Right ventricle myocardium superior (tissue), 1 donor: Measurements from ENCODE around the gene FAM241B. TPM values are rescaled to one million over a fixed set of nuclear protein-coding genes. Genes with fewer than 3 reads are reported as not detected.

ENCODE experiments used
- ATAC-seq: fragments of 200-7000 bp; cut with Tn5 transposase; one replicate; pipeline ENCODE4 v1.9.1; 2020; ENCODE audit warnings: mild to moderate bottlenecking; ENCODE audit not compliant: poor library complexity
- DNase-seq: peaks from one replicate; pipeline ENCODE4 v3.0.0-alpha.2; 2020
- intact Hi-C: fragments of 100-400 bp; cut with DNase I; formaldehyde crosslinking; loops from one replicate; pipeline ENCODE4 v1.11.2; 2022
- total RNA-seq: library from RNA; stranded (reverse); fragmentation: NEBNext Ultra II Directional; extraction: Animal tissue kit (Norgen Biotek cat#: 25700); gene quantifications from one replicate; pipeline ENCODE4 v1.2.1, GENCODE V29; 2021
- donor health status: DM: no; HTN: yes; CAD: no; lungs with severe emphysema.

Gene FAM241B
- total RNA-seq, 1 donor from 2014 or later, result 3.3 TPM

DNA sequence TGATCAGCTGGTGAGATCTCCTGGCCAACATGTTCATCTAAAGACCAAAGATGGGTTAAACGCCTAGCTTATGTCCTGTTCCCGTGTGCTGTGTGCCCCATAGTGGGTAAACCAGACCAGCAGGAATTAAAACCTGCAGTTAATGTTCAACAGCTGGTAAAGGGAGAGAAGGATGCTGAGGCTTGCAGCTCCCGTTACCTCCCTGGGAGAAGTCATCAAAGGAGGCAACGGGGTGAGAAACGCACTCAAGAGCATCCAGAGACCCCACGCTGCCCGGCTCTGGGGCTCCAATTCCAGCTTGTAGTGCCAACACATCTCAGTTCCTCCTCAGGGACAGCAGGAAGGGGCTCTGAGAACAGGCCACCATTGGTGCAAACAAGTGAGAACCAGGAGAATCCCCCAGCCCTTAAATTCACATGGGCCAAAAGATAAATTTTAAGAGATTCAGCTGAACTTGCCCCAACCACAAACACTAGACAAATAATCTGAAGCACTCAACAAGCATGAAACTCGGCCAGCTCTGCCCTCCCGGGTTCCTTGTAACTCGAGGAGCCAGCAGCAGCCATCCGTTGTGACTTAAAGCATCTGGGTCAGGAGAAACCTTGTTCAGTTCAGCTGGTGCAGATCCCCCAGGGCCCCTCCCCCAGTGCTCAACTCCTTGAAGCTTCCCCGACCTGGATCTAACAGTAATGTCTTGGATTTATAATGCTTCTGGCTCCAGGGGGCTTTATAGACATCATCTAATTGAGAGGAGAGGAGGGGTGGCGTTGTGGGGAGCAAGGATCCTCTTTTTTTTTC, 29.4 kb downstream of the FAM241B start:
- intact Hi-C loops, result no loop called here
- ATAC-seq (no peak), DNase-seq (no peak)

DNA sequence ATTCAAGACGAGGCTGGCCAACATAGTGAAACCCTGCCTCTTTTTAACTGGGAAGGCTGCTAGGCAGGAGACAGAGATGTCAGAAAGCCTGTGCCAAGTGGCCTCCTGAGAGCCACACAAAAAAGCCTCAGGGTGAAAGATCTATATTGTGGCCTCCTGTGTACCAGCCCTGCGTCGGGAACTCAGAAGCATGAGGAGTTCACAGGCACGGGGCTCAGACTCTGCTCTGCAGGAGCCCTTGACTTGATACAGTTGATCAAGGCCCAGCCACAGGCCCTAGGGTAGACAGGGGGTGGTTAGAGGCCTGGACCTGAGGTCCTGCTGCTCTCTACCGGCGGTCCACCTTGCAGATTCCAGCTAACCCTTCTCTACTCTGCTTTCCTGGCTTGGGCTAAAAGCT, 30.2 kb downstream of the FAM241B start:
- intact Hi-C loops, result no loop called here
- no peak for DNase-seq
- no peak for ATAC-seq

DNA sequence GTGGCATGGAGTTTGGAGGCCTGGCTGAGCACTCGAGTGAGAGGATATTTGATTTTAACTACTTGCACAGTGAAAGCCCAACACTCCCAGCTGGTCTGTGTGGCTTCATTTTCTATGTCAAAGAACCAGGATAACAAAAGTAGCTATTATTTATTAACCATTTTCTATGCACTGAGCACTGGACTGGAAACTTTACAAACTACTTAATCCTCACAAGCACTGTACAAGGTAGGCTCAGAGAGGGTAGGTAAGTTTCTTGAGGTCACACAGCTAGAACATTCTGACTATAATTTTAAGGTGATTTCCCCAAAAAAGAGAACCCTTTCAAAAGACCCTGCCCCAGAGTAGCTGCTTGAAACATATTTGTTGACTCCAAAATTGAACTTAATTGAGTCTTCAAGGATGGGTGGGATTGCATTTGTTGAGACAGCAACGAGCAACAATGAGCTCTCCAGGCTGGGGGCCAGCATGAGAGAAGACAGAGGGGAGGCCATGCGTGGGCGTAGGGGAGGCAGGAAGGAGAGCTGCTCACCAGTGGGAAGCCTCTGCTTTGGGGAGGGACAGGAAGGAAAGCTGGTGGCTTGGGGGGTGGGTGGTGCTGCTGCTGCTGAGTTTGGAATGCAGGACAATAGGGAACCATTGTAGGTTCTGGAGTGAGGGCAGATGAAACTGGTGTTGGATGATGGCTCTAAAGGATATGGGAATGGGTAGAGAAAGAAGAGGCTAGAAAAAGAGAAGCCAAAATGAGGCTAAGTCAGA, 31.5 kb downstream of the FAM241B start:
- intact Hi-C loops, result no loop called here
- no peak for DNase-seq
- ATAC-seq, result no peak

DNA sequence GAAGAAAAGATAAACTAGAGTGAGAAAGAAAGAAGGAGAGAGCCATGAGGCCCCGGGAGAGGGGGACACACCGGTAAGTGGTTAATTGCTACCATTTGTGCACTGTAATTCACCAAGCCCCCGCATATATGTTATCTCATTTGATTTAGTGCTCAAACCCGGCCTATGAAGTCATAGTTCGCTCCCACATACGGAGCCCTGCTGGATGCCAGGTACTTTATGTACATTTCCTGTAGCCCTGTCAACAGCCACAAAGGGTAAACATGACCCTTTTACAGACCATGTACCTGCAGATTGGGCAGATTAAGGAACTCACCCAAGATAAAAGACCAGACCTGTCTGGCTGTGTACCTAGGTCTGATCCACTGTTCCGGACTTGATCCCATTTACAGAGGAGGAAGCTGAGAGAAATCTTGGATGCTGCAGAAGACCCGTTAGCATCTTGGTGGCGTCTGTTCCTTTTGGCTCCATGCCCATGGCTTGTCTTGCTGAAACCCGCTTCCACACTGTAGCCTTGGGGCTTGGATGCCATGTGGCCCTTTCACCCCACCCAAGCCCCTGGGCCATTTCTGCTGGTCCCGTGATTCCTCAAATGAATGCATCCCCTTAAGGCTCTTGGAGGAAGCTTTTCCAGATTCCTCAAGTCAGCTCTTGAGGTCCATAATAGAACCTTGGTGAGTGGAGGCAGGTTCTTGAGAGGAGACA, 32.3 kb downstream of the FAM241B start:
- DNase-seq (no peak), ATAC-seq (no peak)
- intact Hi-C loops, result no loop called here

DNA sequence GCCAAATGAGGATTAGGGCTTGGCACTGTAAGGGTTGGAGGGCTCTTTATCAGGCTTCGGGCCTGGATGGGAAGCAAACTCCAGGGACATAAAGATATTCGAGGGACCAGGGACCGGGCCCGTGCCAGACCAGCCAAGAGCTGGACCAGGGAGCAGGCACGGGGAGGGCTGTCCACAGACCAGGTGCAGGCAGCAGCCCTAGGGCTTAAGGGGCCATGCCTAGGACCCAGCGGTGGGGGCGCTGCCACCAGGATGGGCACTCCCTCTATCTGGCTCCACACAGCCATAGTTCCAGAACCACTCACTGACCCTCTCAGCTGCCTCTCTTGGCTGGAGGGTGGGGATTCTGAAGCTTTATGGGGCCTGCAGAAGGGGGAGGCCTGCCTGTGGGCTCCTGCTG, 32.9 kb downstream of the FAM241B start:
- intact Hi-C loops, result no loop called here
- ATAC-seq, result no peak

DNA sequence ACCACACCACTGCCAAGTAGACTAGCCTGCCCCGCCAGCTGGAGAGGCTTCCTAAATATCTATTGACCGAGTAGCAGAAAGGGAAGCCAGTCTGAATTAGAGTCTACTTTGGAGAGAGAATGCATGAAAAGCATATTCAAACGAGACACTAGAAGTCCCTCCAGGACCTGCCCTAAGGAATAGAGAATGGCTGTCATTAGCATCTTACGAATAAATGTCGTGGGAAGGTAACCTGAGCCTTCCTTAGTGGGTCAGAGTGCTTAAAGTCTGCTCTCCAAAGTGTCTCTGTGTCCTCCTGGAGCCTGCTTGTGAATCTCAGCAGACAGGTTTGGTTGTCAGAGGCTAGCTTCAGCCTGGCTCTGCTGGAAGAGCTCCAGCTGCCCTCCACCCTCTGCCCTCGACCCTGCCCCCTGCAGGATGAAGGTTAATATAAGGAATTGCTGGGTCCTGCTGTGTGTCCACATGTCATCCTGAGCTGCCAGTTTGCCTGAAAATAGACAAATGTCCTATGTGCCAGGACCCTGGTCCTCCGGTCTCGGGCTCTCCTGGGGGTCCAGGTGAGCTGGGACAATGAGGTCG, 33.4 kb downstream of the FAM241B start:
- DNase-seq, result no peak
- intact Hi-C loops, result no loop called here

More for the DNA sequence above, 32.9 kb downstream of the FAM241B start:
- DNase-seq, result no peak

DNA sequence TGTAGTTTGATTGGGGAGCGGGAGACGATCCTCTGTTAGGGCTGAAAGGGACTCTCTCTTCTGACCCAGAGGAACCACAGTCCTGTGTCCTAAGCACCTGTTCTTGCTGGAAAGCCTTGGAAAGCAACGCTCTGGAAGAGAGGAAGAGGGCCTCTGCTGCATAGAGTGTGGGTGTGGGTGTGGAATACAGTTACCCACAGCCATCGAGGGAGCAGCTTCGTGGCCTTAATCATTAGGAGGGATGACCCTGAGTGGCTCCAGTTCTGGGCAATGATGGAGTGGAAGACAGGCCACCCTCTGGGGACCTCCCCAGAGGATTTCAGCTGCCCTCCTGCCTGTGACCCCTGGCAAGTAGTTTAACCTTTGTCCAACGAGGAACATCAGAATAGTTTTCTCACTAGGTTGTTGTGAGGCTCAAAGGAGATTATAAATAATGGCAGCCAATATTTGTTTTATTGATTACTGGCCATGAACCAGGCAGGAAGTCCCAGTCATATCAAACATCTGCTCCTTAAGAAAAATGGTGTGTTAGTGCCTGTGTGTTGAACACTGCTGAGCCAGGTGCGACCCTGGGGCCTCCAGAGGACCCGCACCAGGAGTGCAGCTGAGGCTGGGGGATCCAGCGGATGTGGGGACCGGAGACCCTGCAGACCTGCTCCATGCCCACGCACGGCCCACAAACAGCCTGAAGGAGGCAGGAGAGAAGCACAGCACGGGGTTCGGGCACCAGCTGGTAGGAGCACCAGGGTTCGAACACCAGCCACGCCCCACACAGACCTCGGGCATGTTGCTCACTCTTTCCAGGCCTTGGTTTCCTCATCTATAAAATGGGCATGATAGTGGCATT, 35.6 kb downstream of the FAM241B start:
- intact Hi-C loops, result no loop called here
- ATAC-seq, result no peak
- no peak for DNase-seq

More for the DNA sequence above, 33.4 kb downstream of the FAM241B start:
- no peak for ATAC-seq

DNA sequence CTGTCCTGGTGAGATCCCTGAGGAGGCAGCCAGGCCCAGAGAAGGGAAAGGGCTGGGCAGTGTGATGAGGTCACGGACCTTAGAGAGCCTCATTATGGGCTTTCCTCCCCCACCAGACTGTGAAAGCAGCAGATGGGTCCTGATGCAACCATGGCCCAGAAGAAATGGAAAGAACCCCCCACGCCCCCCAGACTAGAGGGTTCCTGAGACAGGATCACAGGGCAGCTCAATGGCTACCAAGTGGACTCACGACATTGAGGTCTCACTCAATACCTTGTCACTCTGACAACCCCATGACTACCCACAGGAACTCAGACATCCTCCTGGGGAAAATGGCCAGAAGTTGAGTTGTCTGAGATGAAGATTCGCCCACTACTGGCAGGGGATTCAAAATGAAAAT, 36.7 kb downstream of the FAM241B start:
- DNase-seq, result no peak
- intact Hi-C loops, result no loop called here
- no peak for ATAC-seq

DNA sequence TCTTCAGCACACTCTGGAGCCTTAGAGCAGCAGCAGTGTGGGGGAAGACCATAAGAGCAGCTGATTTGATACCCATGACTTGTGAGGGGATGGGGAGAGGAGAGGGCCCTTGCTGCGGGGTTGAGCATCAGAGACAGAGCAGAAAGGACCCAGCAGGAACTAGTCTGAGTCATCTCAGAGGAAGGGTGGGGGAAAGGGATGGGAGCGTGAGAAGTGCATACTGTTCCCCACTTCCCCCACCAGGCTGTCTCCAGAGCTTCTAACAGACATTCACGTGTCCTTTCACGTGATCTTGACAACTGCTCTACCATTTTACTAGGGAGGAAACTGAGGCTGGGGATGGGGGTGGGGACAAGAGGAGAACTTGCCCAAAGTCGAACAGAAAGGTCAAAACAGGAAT, 38.7 kb downstream of the FAM241B start:
- no peak for ATAC-seq
- intact Hi-C loops, result no loop called here
- DNase-seq, result no peak

DNA sequence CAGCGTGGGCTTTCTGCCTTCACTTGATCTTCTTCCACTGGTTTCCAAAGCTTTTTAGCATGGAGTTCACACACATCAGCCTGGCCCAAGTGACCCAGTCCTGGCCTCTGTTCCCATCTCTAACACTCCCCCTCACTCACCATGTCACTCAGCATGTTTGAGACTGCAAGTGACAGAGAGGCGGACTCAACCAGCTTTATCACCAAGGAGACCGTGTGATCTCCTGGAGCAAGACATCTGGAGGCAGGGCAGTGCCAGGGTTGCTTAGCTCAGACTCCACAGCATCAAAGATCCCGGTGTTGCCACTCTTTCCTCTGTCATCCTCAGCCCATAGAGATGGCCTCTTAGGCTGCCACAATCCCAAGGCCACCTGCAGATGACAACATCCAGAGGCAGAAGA, 39.4 kb downstream of the FAM241B start:
- DNase-seq (no peak), ATAC-seq (no peak)
- intact Hi-C loops, result no loop called here

DNA sequence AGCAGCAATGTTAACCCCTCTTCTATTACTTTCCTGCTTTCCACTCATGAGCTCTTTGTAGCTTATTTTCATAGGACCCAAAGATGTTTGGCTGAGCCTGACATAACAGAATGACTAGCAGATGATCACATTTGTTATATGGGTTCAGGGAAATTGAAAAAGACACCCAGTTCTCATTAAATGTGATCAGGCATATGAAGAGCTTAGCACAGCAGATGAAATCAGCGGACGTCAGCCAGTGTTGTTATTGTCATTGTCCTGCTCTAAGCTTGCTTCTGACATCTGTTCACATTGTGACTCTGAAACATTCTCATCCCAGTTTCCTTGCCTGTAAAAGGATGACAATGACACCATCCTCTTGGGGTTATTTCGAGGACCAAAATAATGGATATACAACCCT, 43.5 kb downstream of the FAM241B start:
- no peak for ATAC-seq
- no peak for DNase-seq
- intact Hi-C loops, result no loop called here

DNA sequence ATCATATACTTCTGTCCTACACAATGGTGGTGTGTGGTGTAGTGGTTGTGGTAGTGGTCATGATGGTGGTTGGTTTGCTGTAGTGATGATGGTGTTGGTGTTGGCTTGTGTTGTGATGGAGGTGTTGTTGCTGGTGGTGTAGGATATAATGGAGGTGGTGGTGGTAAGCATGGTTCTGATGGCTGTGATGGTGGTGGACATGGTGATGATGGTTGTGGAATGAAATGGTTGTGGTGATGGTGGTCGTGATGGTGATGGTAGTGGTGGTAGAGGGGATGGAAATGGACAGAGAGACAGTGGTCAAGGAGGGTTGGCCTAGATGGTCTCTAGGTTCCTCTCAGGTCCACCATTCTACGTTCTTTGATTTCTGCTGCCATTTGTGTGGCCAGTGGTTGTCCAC, 44.7 kb downstream of the FAM241B start:
- intact Hi-C loops, result no loop called here
- DNase-seq (no peak), ATAC-seq (no peak)

DNA sequence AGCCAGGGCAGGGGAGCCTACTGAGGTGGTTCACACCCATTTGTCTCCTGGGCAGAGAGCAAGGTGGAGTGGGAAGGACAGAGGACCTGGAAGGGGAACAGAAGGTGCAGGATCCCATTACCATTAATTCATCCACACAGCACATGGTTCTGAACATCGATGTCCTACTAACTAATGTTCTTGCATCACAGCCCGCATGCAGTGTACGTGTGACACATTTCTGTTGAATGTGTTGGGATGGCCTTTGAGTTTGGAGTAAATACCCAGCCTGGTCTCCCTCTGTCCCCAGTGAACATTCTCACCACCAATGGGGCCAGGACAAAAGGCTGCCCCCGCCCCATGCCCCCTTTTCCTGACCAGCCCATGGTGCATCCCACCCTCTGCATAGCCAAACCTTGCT, 46.3 kb downstream of the FAM241B start:
- intact Hi-C loops, result no loop called here

DNA sequence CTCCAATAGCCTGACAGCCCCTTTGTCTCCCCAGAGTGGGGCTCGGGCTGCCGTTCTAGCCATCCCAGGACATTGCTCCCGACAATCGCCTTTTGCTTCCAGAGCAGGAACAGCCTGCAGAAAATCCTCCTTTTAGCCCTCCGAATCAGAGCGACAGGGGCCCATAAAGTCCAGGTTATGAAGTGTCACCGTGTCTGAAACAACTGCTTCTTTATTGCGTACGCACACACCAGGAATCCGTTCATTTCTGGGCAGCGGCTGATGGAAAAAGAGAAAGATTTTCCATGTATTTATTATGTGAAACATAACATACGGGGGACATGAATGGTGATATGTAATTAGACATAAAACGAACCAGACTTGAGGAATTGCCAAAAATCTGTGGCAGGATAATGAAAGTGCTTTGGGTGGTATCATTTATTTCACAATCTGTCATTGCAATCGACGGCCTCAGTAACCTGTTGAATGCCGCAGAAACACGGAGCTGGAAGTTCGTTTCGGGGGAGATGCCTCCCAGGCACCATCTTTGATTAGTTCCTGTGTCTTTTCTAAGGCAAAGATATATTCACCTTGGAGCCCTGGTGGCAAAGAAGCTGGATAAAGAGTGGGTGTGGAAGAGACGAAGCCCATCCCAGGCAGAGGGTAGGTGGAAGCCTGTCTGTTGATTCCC, 48.1 kb downstream of the FAM241B start:
- intact Hi-C loops, result no loop called here
- ATAC-seq, result no peak
- no peak for DNase-seq

More for the DNA sequence above, 46.3 kb downstream of the FAM241B start:
- no peak for DNase-seq
- ATAC-seq, result no peak

DNA sequence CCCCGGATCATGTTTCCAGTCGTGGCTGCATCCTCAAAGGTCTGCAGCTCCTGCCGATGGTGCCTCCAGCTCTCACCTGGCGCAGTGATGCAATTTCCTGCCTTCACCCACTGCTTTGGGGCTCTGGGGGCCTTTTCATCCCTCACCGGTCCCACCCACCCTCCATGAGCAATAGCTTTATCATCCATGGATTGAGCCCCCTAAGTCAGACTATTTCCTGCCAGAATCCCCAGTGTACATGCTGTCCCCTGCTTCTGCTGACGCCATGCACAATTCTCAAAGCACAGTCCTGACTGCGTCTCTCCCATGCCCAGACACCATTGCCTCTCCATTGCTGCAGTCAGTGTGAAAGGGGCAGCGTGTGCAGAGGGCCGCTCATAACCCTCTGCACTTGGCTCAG, 49.7 kb downstream of the FAM241B start:
- ATAC-seq, result no peak
- intact Hi-C loops, result no loop called here
- DNase-seq, result no peak

DNA sequence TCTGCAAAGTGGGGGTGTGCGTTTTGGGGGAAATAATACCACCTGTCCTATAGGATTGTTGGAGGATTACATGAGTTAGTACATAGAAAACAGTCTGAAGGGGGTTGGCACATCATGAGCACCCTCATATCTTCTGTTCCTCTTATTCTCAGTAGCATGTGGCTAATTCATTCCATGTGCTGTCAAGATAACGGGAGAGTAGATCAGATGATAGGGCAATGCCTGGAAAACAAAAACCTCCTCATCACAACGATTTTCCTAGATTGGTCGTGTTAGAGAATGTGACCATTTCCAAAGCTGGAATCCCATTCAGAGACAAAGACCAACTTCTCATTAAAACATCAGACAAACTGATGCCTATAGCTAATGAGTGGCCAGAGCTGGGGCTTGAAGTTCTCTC, 50.6 kb downstream of the FAM241B start:
- ATAC-seq (no peak), DNase-seq (no peak)
- intact Hi-C loops, result no loop called here

DNA sequence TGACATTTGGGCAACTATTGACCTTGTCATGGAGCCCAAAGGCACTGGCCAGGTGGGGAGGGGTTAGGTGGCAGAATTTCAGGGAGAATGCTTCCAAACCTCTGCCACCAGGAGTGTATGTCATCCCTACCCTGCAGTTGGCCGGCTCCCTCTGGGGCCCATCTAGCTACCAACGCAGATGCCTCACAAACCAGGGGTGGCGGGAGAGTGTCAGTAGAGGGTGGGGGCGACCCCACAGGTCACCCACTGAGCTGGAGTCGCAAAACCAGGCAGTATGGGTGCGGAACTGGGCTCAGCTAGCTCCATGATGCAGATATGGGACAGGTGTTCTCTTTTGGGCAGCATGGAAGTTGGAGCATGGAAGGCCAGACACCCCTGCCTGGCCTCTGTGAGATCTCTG, 51.4 kb downstream of the FAM241B start:
- ATAC-seq, result no peak
- intact Hi-C loops, result no loop called here
- DNase-seq, result no peak

DNA sequence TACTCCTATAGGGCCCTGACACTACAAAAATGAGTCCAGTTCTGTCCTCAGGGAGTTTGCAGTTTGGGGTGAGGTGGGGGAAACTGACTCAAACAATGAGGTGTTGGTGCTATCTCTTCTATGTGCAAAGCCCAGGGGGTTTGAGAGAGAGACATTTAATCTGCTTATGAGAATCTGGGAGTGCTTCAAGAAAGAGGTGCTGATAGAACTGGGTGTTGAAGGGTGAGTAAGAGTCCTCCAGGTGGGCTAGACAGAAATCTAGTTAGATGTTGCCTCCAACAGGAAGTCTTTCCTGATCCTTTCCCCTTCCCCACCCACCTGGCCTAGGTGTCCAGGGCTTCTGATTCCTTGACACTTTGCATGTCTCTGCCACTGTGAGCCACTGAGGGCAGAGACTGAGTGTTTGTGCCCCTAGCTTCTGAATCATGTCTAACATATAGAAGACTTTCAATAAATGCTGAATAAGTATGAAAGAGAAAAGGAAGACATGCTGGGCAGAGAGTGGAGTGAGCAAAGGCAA, 53.0 kb downstream of the FAM241B start:
- intact Hi-C loops, result no loop called here
- no peak for DNase-seq
- no peak for ATAC-seq
